ENCODE measurements around the gene ISLR2. TPM values are rescaled to one million over a fixed set of nuclear protein-coding genes. Genes with fewer than 3 reads are reported as not detected.

ISLR2 gene
- total and polyA plus RNA-seq, 5 experiments from 2014 or later: not detected

- H3K27me3 Mint-ChIP-seq: peaks cover 1 to 22% (median 3%) of the 10 kb centered on the region in 5 donors
- POLR2A ChIA-PET: no interaction called here
- H3K27ac Mint-ChIP-seq: no peak overlapping the region
- DNase-seq (peak in 1 of 10 donors; percentile 34), ATAC-seq (no peak)
- H3K36me3 Mint-ChIP-seq: no peaks in the 10 kb centered on the region
- no peaks in the 10 kb centered on the region for H3K9me3 Mint-ChIP-seq
- H3K4me1 Mint-ChIP-seq: peaks cover 0 to 2% (median 0%) of the 10 kb centered on the region in 4 donors
- no peak overlapping the region for H3K4me3 Mint-ChIP-seq
Observed at GRCh38 chr15:74176262-74177214, 46.2 kb downstream of the ISLR2 start.

GRCh38 chr15:74178326-74179100, 48.1 kb downstream of the ISLR2 start:
- H3K9me3 Mint-ChIP-seq: no peaks in the 10 kb centered on the region
- H3K4me3 Mint-ChIP-seq: no peak overlapping the region
- H3K27me3 Mint-ChIP-seq: peaks cover 0 to 22% (median 3%) of the 10 kb centered on the region in 5 donors
- no peaks in the 10 kb centered on the region for H3K4me1 Mint-ChIP-seq
- ATAC-seq (no peak), DNase-seq (peak in 1 of 10 donors; percentile 51)
- POLR2A ChIA-PET: no interaction called here
- no peaks in the 10 kb centered on the region for H3K36me3 Mint-ChIP-seq
- H3K27ac Mint-ChIP-seq: peak overlapping the region in 2 of 10 donors; percentile 48 to 79

DNA sequence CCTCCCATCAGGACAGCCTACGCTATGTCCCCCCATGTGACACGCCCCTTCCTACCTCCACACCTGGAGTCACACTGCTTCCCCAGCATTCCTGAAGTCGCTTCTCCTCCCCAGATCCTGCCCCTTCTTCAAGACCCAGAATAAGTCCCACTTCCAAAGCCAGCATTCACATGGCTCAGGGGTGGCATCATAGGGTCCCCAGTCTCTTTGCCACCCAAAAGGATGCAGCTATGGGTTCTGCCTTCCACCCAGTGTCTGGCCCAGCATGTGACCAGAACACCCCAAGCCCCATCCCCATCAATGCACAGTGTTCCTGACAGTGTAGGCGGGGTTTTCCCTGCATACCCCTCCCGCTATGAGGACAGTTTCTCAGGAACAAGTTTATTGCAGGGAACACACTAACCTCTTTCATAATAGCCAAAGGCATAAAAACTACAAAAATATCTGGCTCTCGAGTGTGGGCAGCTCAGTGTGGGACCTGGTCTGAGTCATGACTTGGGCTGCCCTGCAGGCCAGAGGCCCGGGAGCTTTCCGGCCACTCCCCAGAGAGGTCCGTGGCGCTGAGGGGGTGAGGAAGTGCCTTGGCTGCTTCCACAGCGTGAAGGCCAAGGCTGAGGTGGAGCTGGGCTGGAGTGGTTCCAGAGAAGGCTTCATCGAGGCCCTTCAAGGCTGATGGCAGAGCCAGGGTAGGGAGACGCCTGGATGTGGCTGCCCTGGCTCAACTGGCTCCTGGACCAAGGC, 48.9 kb downstream of the ISLR2 start:
- H3K9me3 Mint-ChIP-seq: no peaks in the 10 kb centered on the region
- DNase-seq: peak in 1 of 10 donors; percentile 42
- H3K27me3 Mint-ChIP-seq: peaks cover 0 to 22% (median 3%) of the 10 kb centered on the region in 5 donors
- POLR2A ChIA-PET: no interaction called here
- H3K4me3 Mint-ChIP-seq: no peak overlapping the region
- H3K36me3 Mint-ChIP-seq: no peaks in the 10 kb centered on the region
- H3K27ac Mint-ChIP-seq: peak overlapping the region in 2 of 10 donors; percentile 48 to 79
- no peaks in the 10 kb centered on the region for H3K4me1 Mint-ChIP-seq
- ATAC-seq: no peak

DNA sequence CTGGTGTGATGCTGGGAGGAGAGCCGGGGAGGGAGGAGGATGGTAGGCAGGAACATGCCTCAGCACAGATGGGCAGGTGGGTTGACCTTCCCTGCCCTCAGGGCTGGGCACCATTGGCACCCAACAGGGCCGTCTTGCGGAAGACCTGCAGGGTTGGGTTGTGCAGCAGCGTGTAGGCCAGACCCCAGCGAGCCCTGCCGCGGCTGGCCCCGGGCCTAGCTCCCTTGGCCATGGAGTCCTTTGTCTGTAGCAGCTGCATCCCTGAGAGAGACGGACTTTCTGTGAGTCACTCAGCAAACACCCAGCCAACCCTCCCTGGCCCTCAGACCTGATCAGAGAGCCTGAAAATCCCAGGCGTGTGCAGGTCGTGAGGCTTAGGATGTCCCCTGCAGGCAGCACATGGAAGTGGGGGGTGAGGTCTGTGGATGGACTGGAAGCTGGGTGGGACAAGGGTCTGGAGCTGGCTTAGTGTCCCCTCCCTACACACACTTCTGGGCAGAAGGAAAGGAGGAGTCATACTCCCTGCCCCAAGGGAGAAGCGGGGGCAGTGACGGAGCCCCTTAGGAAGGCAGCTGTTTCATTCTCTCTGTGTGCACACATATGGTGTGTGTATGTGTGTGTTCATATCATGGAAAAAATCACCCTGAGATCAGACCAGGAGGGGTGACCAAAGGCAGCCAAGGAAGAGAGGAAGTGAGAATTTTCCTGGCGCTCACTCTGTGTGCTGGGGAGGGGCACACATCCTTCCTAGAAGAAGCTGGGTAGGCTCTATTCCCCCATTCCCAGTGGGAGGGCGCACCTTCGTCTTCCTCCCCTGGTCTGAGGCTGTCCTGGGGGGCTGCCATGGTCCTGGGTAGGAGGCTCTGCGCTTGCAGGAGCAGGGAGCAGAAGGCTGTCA, 49.8 kb downstream of the ISLR2 start:
- Mint-ChIP-seq H3K9me3 (no peaks in the 10 kb centered on the region), H3K36me3 (no peaks in the 10 kb centered on the region), H3K4me3 (no peak overlapping the region), H3K27ac (peak overlapping the region in 1 of 10 donors; percentile 18), H3K4me1 (no peaks in the 10 kb centered on the region), H3K27me3 (peaks cover 0 to 22% (median 3%) of the 10 kb centered on the region in 5 donors)
- POLR2A ChIA-PET: no interaction called here
- DNase-seq: peak in 1 of 10 donors; percentile 59
- no peak for ATAC-seq

DNA sequence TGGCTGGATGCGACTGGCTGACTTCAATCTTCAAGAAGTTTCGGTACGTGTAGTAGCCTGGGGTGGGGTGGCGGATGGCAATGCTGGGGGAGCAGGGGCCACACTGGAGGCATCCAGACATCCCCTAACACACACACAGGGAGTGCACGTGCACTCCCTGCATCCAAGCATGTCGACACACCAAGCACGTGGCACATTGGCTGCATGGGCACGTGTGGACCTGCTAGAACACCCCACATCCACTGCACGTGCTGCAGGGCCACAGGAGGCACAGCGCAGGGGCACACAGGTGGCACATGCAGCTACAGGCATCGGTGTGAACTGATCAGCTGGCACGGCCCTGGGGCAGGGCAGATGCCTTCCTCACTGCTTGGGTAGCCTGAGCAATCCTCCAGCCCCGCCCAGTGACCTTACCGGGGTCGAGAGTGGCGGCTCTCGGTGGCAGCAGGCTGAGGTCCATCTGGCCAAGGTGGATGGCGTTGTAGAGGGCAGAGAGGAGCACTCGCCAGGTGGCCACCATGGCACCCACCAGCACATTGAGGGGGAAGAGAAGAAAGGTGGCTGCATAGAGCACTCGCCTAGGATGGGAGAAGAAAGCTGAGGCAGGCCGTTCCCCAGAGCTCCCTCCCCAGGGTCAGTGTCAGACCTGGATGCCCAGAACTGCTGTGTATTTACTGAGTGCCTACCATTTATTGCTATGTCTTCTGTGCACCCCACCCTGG, 50.7 kb downstream of the ISLR2 start:
- Mint-ChIP-seq H3K4me3 (no peak overlapping the region), H3K4me1 (no peaks in the 10 kb centered on the region), H3K9me3 (no peaks in the 10 kb centered on the region), H3K27ac (no peak overlapping the region), H3K36me3 (no peaks in the 10 kb centered on the region), H3K27me3 (peaks cover 0 to 22% (median 3%) of the 10 kb centered on the region in 5 donors)
- DNase-seq: peak in 1 of 10 donors; percentile 52
- POLR2A ChIA-PET: no interaction called here
- ATAC-seq: no peak

DNA sequence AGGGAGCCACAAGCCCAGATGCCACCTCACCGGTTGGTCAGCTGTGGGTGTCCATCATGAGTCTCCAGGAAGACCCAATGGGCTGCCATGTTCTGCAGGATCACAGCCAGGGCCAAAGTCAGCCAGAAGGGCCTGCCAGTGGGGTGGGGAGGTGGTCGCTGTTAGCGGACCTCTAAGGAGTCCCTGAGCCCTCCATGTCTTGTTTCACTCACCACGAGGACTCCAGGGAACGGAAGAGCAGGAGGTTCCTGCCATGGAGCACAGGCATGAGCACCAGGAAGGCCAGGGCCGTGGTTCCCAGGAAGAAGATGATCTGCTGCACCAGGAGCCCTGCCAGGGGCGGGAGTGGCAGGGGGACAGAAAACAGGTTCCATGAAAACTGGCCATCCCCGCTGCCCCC, 51.7 kb downstream of the ISLR2 start:
- Mint-ChIP-seq H3K27me3 (peaks cover 0 to 22% (median 3%) of the 10 kb centered on the region in 5 donors), H3K4me3 (no peak overlapping the region), H3K27ac (no peak overlapping the region), H3K9me3 (no peaks in the 10 kb centered on the region), H3K36me3 (no peaks in the 10 kb centered on the region), H3K4me1 (no peaks in the 10 kb centered on the region)
- POLR2A ChIA-PET: no interaction called here
- no peak for ATAC-seq
- DNase-seq: no peak

GRCh38 chr15:74184582-74185091, 54.3 kb downstream of the ISLR2 start:
- POLR2A ChIA-PET: no interaction called here
- DNase-seq: no peak
- H3K4me3 Mint-ChIP-seq: no peak overlapping the region

GRCh38 chr15:74185710-74186348, 55.4 kb downstream of the ISLR2 start:
- H3K9me3 Mint-ChIP-seq: no peaks in the 10 kb centered on the region
- H3K36me3 Mint-ChIP-seq: no peaks in the 10 kb centered on the region
- no peak overlapping the region for H3K4me3 Mint-ChIP-seq
- DNase-seq (no peak), ATAC-seq (no peak)
- POLR2A ChIA-PET: no interaction called here
- H3K4me1 Mint-ChIP-seq: no peaks in the 10 kb centered on the region
- peaks cover 0 to 6% (median 0%) of the 10 kb centered on the region in 5 donors for H3K27me3 Mint-ChIP-seq
- no peak overlapping the region for H3K27ac Mint-ChIP-seq

More at GRCh38 chr15:74184582-74185091, 54.3 kb downstream of the ISLR2 start:
- H3K27ac Mint-ChIP-seq: no peak overlapping the region
- H3K27me3 Mint-ChIP-seq: peaks cover 0 to 12% (median 0%) of the 10 kb centered on the region in 5 donors
- H3K36me3 Mint-ChIP-seq: no peaks in the 10 kb centered on the region
- no peaks in the 10 kb centered on the region for H3K4me1 Mint-ChIP-seq
- no peaks in the 10 kb centered on the region for H3K9me3 Mint-ChIP-seq
- no peak for ATAC-seq
